PC-9 (cell line): Measurements from ENCODE around the gene SLC25A3. TPM values are rescaled to one million over a fixed set of nuclear protein-coding genes. Genes with fewer than 3 reads are reported as not detected.
A peak's percentile ranks its signal among the peaks of the same experiment; 100 is the strongest.

ENCODE experiments used
- BruUV-seq: library from RNA; stranded (reverse); fragments of 400-500 nt; replicated peaks from 2 replicates; lab custom pipeline; 2021; lab: Mats Ljungman, UMichigan
- CTCF ChIA-PET: fragments of 300-600 bp; sonication (Branson Sonifier 250); formaldehyde crosslinking; loops from one replicate; lab custom pipeline; 2022; ENCODE audit warnings: antibody characterized with exemption; lab: Charles Lee
- POLR2A ChIA-PET: fragments of 300-600 bp; sonication (Branson Sonifier 250); formaldehyde crosslinking; loops from one replicate; lab custom pipeline; 2022; ENCODE audit warnings: antibody characterized with exemption; ENCODE audit not compliant: unreplicated experiment; lab: Charles Lee
- DNase-seq, 2 experiments: peaks; one replicate each; pipeline versions ENCODE4 v3.0.0 to v3.0.0-alpha.2; 2015 to 2022; ENCODE audit warnings: mixed read lengths in 1 of 2
- H2AFZ ChIP-seq: fragments of 200-600 bp; sonication (generic); 2 replicates; pipeline ENCODE4 v1.8.1; 2017; ENCODE audit warnings: antibody characterized with exemption
- H3F3A ChIP-seq: fragments of 200-600 bp; sonication (generic); 2 replicates; pipeline ENCODE4 v1.8.1; 2017; ENCODE audit warnings: antibody characterized with exemption, mild to moderate bottlenecking, low read depth; ENCODE audit not compliant: insufficient read depth
- H3K27ac ChIP-seq: fragments of 200-600 bp; sonication (generic); 2 replicates; pipeline ENCODE4 v1.6.1; 2016; ENCODE audit warnings: mixed run types
- H3K27me3 ChIP-seq: fragments of 200-600 bp; sonication (generic); 2 replicates; pipeline ENCODE4 v1.6.1; 2016; ENCODE audit warnings: low read depth, mixed run types; ENCODE audit not compliant: insufficient read depth
- H3K36me3 ChIP-seq: fragments of 200-600 bp; sonication (generic); 2 replicates; pipeline ENCODE4 v1.6.1; 2016; ENCODE audit warnings: low read depth, mixed run types
- H3K4me1 ChIP-seq: fragments of 200-600 bp; sonication (generic); replicated peaks from 2 replicates; pipeline ENCODE4 v1.6.1; 2016; ENCODE audit warnings: mixed run types; ENCODE audit not compliant: insufficient read depth
- H3K4me2 ChIP-seq: fragments of 200-600 bp; sonication (generic); 2 replicates; pipeline ENCODE4 v1.6.1; 2017; ENCODE audit warnings: mixed run types
- H3K4me3 ChIP-seq: fragments of 200-600 bp; sonication (generic); 2 replicates; pipeline ENCODE4 v1.6.1; 2016; ENCODE audit warnings: mixed run types
- H3K79me2 ChIP-seq: fragments of 200-600 bp; sonication (generic); 2 replicates; pipeline ENCODE4 v1.6.1; 2017; ENCODE audit warnings: low read depth, mixed run types
- H3K9me2 ChIP-seq: fragments of 200-600 bp; sonication (generic); 2 replicates; pipeline ENCODE4 v1.8.1; 2017; ENCODE audit warnings: mild to moderate bottlenecking; ENCODE audit not compliant: insufficient read depth
- H3K9me3 ChIP-seq: fragments of 200-600 bp; sonication (generic); 2 replicates; pipeline ENCODE4 v1.8.1; 2016; ENCODE audit warnings: low read depth; ENCODE audit not compliant: insufficient read depth
- H4K20me1 ChIP-seq: fragments of 200-600 bp; sonication (generic); 2 replicates; pipeline ENCODE4 v1.8.1; 2017; ENCODE audit not compliant: insufficient read depth
- CTCF ChIP-seq: fragments of 200-600 bp; sonication (generic); conservative IDR thresholded peaks from 2 replicates; pipeline ENCODE4 v1.6.1; 2017; ENCODE audit warnings: mixed run types, antibody characterized with exemption, mild to moderate bottlenecking, moderate library complexity
- EZH2 ChIP-seq: fragments of 200-600 bp; sonication (generic); IDR thresholded peaks from 2 replicates; pipeline ENCODE4 v1.8.0; 2017; ENCODE audit warnings: antibody characterized with exemption, low read depth
- intact Hi-C: fragments of 100-400 bp; cut with micrococcal nuclease; formaldehyde crosslinking; loops from one replicate; pipeline ENCODE4 v1.10.0; 2022; ENCODE audit not compliant: unreplicated experiment
- total RNA-seq: library from RNA; stranded (reverse); gene quantifications from 2 replicates; pipeline ENCODE4 v1.2.3, GENCODE V29; 2021

SLC25A3 gene
- total RNA-seq, 1 experiment from 2014 or later: 572 TPM

GRCh38 chr12:98646294-98647090 lies 53.0 kb downstream of the SLC25A3 start:
- H3F3A ChIP-seq: peaks cover 3% of the 10 kb centered on the region; the same call in 1 of the 2 replicates
- no peak for TF ChIP-seq EZH2
- no peak for TF ChIP-seq CTCF
- H4K20me1 ChIP-seq: no peaks in the 10 kb centered on the region
- no peaks in the 10 kb centered on the region for H3K9me2 ChIP-seq
- peak overlapping the region; percentile 86 for H3K4me2 ChIP-seq
- 0 out of 2 replicates have a peak, but pooled peaks cover 6% of the 10 kb centered on the region for H3K79me2 ChIP-seq
- ChIA-PET CTCF (interaction anchor here (1.1 kb wide), 1 partner anchor 53 kb away, joined by 4 read pairs; the partner anchor contains the start of gene SLC25A3), POLR2A (no interaction called here)
- no peaks in the 10 kb centered on the region for H3K27me3 ChIP-seq
- no peaks in the 10 kb centered on the region for H3K36me3 ChIP-seq
- DNase-seq: no peak
- H3K27ac ChIP-seq: no peak overlapping the region
- no TSS peak for BruUV-seq
- intact Hi-C loops: no loop called here
- H3K4me3 ChIP-seq: peak overlapping the region; percentile 85; the same call in 1 of the 2 replicates
- peaks cover 7% of the 10 kb centered on the region; the same call in 1 of the 2 replicates for H3K4me1 ChIP-seq
- no peaks in the 10 kb centered on the region for H3K9me3 ChIP-seq
- peak overlapping the region; percentile 94 for H2AFZ ChIP-seq

GRCh38 chr12:98651328-98651727 lies 57.8 kb downstream of the SLC25A3 start:
- no peaks in the 10 kb centered on the region for H3K79me2 ChIP-seq
- CTCF ChIA-PET: no interaction called here
- H3K9me3 ChIP-seq: no peaks in the 10 kb centered on the region
- no peak overlapping the region for H3K4me2 ChIP-seq
- H3K27me3 ChIP-seq: no peaks in the 10 kb centered on the region
- TF ChIP-seq CTCF: no peak
- H3K9me2 ChIP-seq: no peaks in the 10 kb centered on the region
- H3K4me3 ChIP-seq: no peak overlapping the region
- H3K36me3 ChIP-seq: no peaks in the 10 kb centered on the region
- H3K4me1 ChIP-seq: peaks cover 9% of the 10 kb centered on the region
- BruUV-seq: no TSS peak
- H3F3A ChIP-seq: no peaks in the 10 kb centered on the region
- H4K20me1 ChIP-seq: no peaks in the 10 kb centered on the region
- intact Hi-C loops: no loop called here
- no peak overlapping the region for H2AFZ ChIP-seq
- H3K27ac ChIP-seq: no peak overlapping the region
- no peak for DNase-seq
- POLR2A ChIA-PET: no interaction called here

DNA sequence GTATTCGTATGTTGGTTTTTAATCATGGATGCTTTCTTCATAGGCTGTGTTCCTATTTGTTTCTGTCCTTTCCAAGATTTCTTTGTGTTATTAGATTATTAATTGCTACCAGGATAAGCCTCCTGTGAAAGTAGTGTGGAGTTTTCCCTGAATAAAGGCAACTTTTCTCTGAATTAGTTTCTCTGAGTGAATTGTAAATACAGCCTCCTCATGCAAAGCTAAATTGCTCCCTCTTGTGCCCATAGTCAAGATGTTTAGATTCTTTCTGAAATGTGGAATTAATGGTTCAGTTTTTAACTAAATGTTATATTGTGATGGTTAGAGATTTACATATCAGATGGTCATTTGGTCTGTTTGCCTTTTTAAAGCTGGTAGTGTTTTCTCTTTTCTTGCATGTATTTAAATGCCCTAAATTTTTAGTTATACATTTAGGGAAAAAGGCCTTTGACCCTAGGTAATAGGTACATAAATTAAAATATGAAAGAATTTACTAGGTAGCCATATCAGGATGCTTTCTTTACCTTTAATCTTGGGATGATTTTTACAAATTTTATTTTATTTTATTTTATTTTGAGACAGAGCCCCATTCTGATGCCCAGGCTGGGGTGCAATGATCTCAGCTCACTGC lies 60.5 kb downstream of the SLC25A3 start:
- Histone ChIP-seq H3K4me3 (no peak overlapping the region), H3K9me3 (no peaks in the 10 kb centered on the region), H3K4me1 (peaks cover 13% of the 10 kb centered on the region), H4K20me1 (no peaks in the 10 kb centered on the region), H3K36me3 (no peaks in the 10 kb centered on the region), H3K27me3 (no peaks in the 10 kb centered on the region), H3K27ac (no peak overlapping the region), H2AFZ (no peak overlapping the region), H3F3A (no peaks in the 10 kb centered on the region), H3K9me2 (no peaks in the 10 kb centered on the region), H3K79me2 (no peaks in the 10 kb centered on the region), H3K4me2 (no peak overlapping the region)
- peak in 1 of 2 experiments; percentile 49 for DNase-seq
- POLR2A ChIA-PET: interaction anchor here (0.5 kb wide), 1 partner anchor 61 kb away, joined by 7 read pairs; the partner anchor contains the start of gene SLC25A3
- BruUV-seq: no TSS peak
- intact Hi-C loops: loop anchor here (1.0 to 2.0 kb wide), 2 partner anchors 45 to 122 kb away; no protein-coding TSS in a partner anchor
- CTCF ChIA-PET: interaction anchor here (0.9 kb wide), 1 partner anchor 40 kb away, joined by 3 read pairs; no protein-coding TSS in a partner anchor
- TF ChIP-seq CTCF (peak; percentile 81), EZH2 (no peak)

Other genes starting within 250 kb of the SLC25A3 start
- 143 and 171 TPM in 2 replicates for gene TMPO, start 78.1 kb upstream of the SLC25A3 start, total RNA-seq
- 6.6 and 7.2 TPM in 2 replicates for gene IKBIP, start 51.1 kb downstream of the SLC25A3 start, total RNA-seq
- 12.8 and 19.1 TPM in 2 replicates for gene APAF1, start 51.6 kb downstream of the SLC25A3 start, total RNA-seq